Heart left ventricle (tissue), 16 donors: Measurements from ENCODE around the gene FLT4. TPM values are rescaled to one million over a fixed set of nuclear protein-coding genes. Genes with fewer than 3 reads are reported as not detected.
"Not testable (repeated sequence)": the region's sequence is repeated elsewhere in the genome, so short reads cannot be mapped to it uniquely, and the experiment has no call there.

Experiments used
- ATAC-seq, 4 donors: fragments of 200-7000 bp; cut with Tn5 transposase; one replicate each; pipeline ENCODE4 v1.9.1; 2020 to 2022; ENCODE audit warnings: moderate library complexity in 4 of 4, mild to moderate bottlenecking in 3 of 4, moderate number of reproducible peaks in 1 of 4
- DNase-seq, 5 donors: peaks; one replicate each; pipeline ENCODE4 v3.0.0-alpha.2; 2020
- H3K27ac ChIP-seq, 12 donors: fragments of 200-600 bp; sonication (generic) in 4 of 12; one replicate each; pipeline versions ENCODE4 v1.5.0 to v1.8.0; 2016 to 2022; ENCODE audit warnings: mild to moderate bottlenecking in 2 of 12
- H3K27me3 ChIP-seq, 9 donors: fragments of 200-600 bp; sonication (generic) in 2 of 9; one replicate each; pipeline versions ENCODE4 v1.5.1 to v1.8.0; 2016 to 2022; ENCODE audit warnings: mild to moderate bottlenecking in 3 of 9
- H3K36me3 ChIP-seq, 9 donors: fragments of 200-600 bp; sonication (generic) in 2 of 9; one replicate each; pipeline versions ENCODE4 v1.5.0 to v1.8.0; 2018 to 2022; ENCODE audit warnings: mild to moderate bottlenecking in 2 of 9
- H3K4me1 ChIP-seq, 12 donors: fragments of 200-600 bp; sonication (generic) in 4 of 12; one replicate each; pipeline versions ENCODE4 v1.5.0 to v1.8.0; 2016 to 2022; ENCODE audit warnings: mild to moderate bottlenecking in 3 of 12
- H3K4me3 ChIP-seq, 12 donors: fragments of 200-600 bp; sonication (generic) in 4 of 12; one replicate each; pipeline versions ENCODE4 v1.5.0 to v1.8.0; 2017 to 2022; ENCODE audit warnings: mild to moderate bottlenecking in 9 of 12, moderate library complexity in 4 of 12
- H3K9me3 ChIP-seq, 12 donors: fragments of 200-600 bp; sonication (generic) in 4 of 12; one replicate each; pipeline versions ENCODE4 v1.5.0 to v1.8.0; 2016 to 2022; ENCODE audit warnings: mild to moderate bottlenecking in 1 of 12
- CTCF ChIP-seq, 12 donors: fragments of 200-600 bp; sonication (generic) in 4 of 12; IDR thresholded peaks; one replicate each; pipeline versions ENCODE4 v1.5.0 to v1.8.0; 2018 to 2022; ENCODE audit warnings: antibody characterized with exemption in 12 of 12, mild to moderate bottlenecking in 5 of 12
- POLR2A ChIP-seq, 2 donors: fragments of 450-650 bp; IDR thresholded peaks; one replicate each; pipeline ENCODE4 v1.6.1; 2017; ENCODE audit warnings: antibody characterized with exemption in 2 of 2, mild to moderate bottlenecking in 2 of 2, moderate library complexity in 2 of 2
- WGBS, 4 donors: extraction: QIAGEN DNeasy Blood & Tissue Kit in 2 of 4; methylation state at CpG; one replicate each; pipeline versions ENCODE4 v1.1.5 to v1.1.7; 2013 to 2018; 5-methylcytosine and 5-hydroxymethylcytosine counted together
- intact Hi-C, 10 donors: fragments of 100-400 bp; cut with DNase I; formaldehyde crosslinking; loops; one replicate each; pipeline versions ENCODE4 v1.11.1 to v1.14.2; 2022
- polyA plus RNA-seq, 2 donors: library from polyadenylated mRNA; stranded (reverse); fragments of 200-250 nt; gene quantifications; one replicate each; pipeline ENCODE4 v1.2.3, GENCODE V29; 2013
- total RNA-seq, 9 donors: library from RNA; depleted of rRNA in 2 of 9; stranded (reverse); fragments of >200 nt in 2 of 9; fragmentation: NEBNext Ultra II Directional in 3 of 9; extraction: Animal tissue kit (Norgen Biotek cat#: 25700) in 3 of 9; gene quantifications; one replicate each; pipeline versions ENCODE4 v1.1.0 to v1.2.4, GENCODE V29; 2016 to 2023
- donor health status: ischemic (EF 13 %, LVEDD 7.1; RV severe dilation, severe dysfunction).
- donor health status: healthy with polysubstance abuse.
- donor health status: DM: no; HTN: yes; CAD: no.
- donor health status: DM: no; HTN: no; CAD: no.
- donor health status: ischemic (EF 25% LVEDD 6.9; RV normal size, moderate dysfunction).
- donor health status: ischemic (EF 25% LVEDD 5.7; RV mildly dilated, moderate dysfunction).
- donor health status: healthy.
- donor health status: DM: yes; HTN: yes; CAD: no.
- donor health status: ischemic (EF 35%, LVEDD 5.7; RV mildly dilated, moderate dysfunction).
- donor health status: nonischemic (EF 11% LVEDD 7.7; RV severe dilation, severe dysfunction).
- donor health status: DM: yes; HTN: yes; CAD: no.
- donor health status: PGD.
- donor health status: ischemic (EF 29% LVEDD 5.4; RV normal size, mild dysfunction).
- donor health status: nonischemic (EF 23%, LVEDD 6.1; RV moderate dilation, normal function).

FLT4 gene
- total and polyA plus RNA-seq, 11 donors, result 2.1 to 13.7 (median 6.3) TPM

GRCh38 chr5:180673371-180674089 is 24.1 kb upstream of the FLT4 start:
- TF ChIP-seq POLR2A (IDR thresholded peaks at IDR 0.05) (no peak), CTCF (IDR thresholded peaks at IDR 0.05) (no peak)
- 6 to 19% (median 12%) methylated on average over 30 to 64 of the region's 64 CpGs for WGBS, 4 donors
- no peak for ATAC-seq

GRCh38 chr5:180671958-180672524 is 22.6 kb upstream of the FLT4 start:
- H3K27ac ChIP-seq, H3K36me3 ChIP-seq, H3K4me1 ChIP-seq, DNase-seq, H3K4me3 ChIP-seq, H3K9me3 ChIP-seq: not testable (repeated sequence)
- H3K27me3 ChIP-seq, result peaks cover 9 to 40% (median 21%) of the 10 kb centered on the region in 9 donors
- intact Hi-C loops, result loop anchor here in 2 of 10 donors (5.0 kb wide), 2 partner anchors 380 to 545 kb away; partner anchors contain the start of gene MAPK9 (in 2 of the 2)
- peak in 1 of 4 donors; percentile 35 for ATAC-seq
- WGBS, 4 donors, result 80 to 90% (median 87%) methylated on average over 8 to 13 of the region's 13 CpGs

More at GRCh38 chr5:180673371-180674089, 24.1 kb upstream of the FLT4 start:
- Histone ChIP-seq H3K4me1 (peaks cover 0 to 9% (median 0%) of the 10 kb centered on the region in 12 donors), H3K36me3 (no peaks in the 10 kb centered on the region), H3K27ac (no peak overlapping the region), H3K27me3 (peaks cover 10 to 53% (median 21%) of the 10 kb centered on the region in 9 donors), H3K9me3 (no peaks in the 10 kb centered on the region), H3K4me3 (peak overlapping the region in 4 of 12 donors; percentile 12 to 15 (median 15))
- DNase-seq, result no peak
- intact Hi-C loops, result loop anchor here in 2 of 10 donors (5.0 kb wide), 2 partner anchors 381 to 546 kb away; partner anchors contain the start of gene MAPK9 (in 2 of the 2)

- H3K36me3 ChIP-seq, result no peaks in the 10 kb centered on the region
- H3K4me1 ChIP-seq, result peaks cover 0 to 9% (median 0%) of the 10 kb centered on the region in 12 donors
- intact Hi-C loops, result loop anchor here in 2 of 10 donors (5.0 kb wide), 2 partner anchors 378 to 543 kb away; partner anchors contain the start of gene MAPK9 (in 2 of the 2)
- 36 to 43% (median 38%) methylated on average over 17 of the region's 17 CpGs for WGBS, 4 donors
- ATAC-seq, result peak in 3 of 4 donors; percentile 63 to 75 (median 74)
- H3K9me3 ChIP-seq, result peaks cover 0 to 9% (median 0%) of the 10 kb centered on the region in 12 donors
- peak in 4 of 5 donors; percentile 32 to 58 (median 50) for DNase-seq
- TF ChIP-seq POLR2A (IDR thresholded peaks at IDR 0.05) (no peak), CTCF (IDR thresholded peaks at IDR 0.05) (peak; percentile 55 to 80 (median 67))
- no peak overlapping the region for H3K27ac ChIP-seq
- peaks cover 9 to 29% (median 21%) of the 10 kb centered on the region in 9 donors for H3K27me3 ChIP-seq
- H3K4me3 ChIP-seq, result no peak overlapping the region
Observed at GRCh38 chr5:180670586-180671359, 21.4 kb upstream of the FLT4 start.

GRCh38 chr5:180670157-180670556 is 20.8 kb upstream of the FLT4 start:
- ATAC-seq (no peak), DNase-seq (no peak)
- no peaks in the 10 kb centered on the region for H3K36me3 ChIP-seq
- H3K9me3 ChIP-seq, result peaks cover 0 to 9% (median 0%) of the 10 kb centered on the region in 12 donors
- peaks cover 9 to 24% (median 16%) of the 10 kb centered on the region in 9 donors for H3K27me3 ChIP-seq
- no peak for TF ChIP-seq CTCF (IDR thresholded peaks at IDR 0.05)
- no peak for TF ChIP-seq POLR2A (IDR thresholded peaks at IDR 0.05)
- intact Hi-C loops, result loop anchor here in 2 of 10 donors (5.0 kb wide), 2 partner anchors 378 to 543 kb away; partner anchors contain the start of gene MAPK9 (in 2 of the 2)
- WGBS, 4 donors, result 43 to 52% (median 50%) methylated on average over 3 of the region's 3 CpGs
- H3K4me1 ChIP-seq, result peaks cover 0 to 9% (median 0%) of the 10 kb centered on the region in 12 donors
- H3K27ac ChIP-seq, result no peak overlapping the region
- no peak overlapping the region for H3K4me3 ChIP-seq
